NCI-H2081 (cell line): ENCODE results near the gene UTRN.

Source experiments
- DNase-seq, 2 experiments: peaks; one replicate each; lab custom pipeline; 2025; lab: John Stamatoyannopoulos, UW

The UTRN gene

GRCh38 chr6:144314003-144314485 is 28.9 kb downstream of the UTRN start:
- no peak for DNase-seq

- no peak for DNase-seq
These were observed 29.4 kb downstream of the UTRN start for GRCh38 chr6:144314562-144314961.

GRCh38 chr6:144315226-144315980 is 30.3 kb downstream of the UTRN start:
- DNase-seq: no peak

GRCh38 chr6:144315981-144316861 is 31.1 kb downstream of the UTRN start:
- no peak for DNase-seq

- no peak for DNase-seq
These were observed 31.7 kb downstream of the UTRN start for GRCh38 chr6:144316862-144317195.

GRCh38 chr6:144317736-144318135 is 32.6 kb downstream of the UTRN start:
- no peak for DNase-seq

GRCh38 chr6:144319211-144319610 is 34.1 kb downstream of the UTRN start:
- DNase-seq: no peak

GRCh38 chr6:144320741-144321140 is 35.6 kb downstream of the UTRN start:
- no peak for DNase-seq

- no peak for DNase-seq
These were observed 36.9 kb downstream of the UTRN start for GRCh38 chr6:144321839-144322591.

- DNase-seq: no peak
These were observed 40.1 kb downstream of the UTRN start for GRCh38 chr6:144325232-144325631.

- no peak for DNase-seq
These were observed 41.3 kb downstream of the UTRN start for GRCh38 chr6:144326393-144326792.

GRCh38 chr6:144327081-144327480 is 41.9 kb downstream of the UTRN start:
- no peak for DNase-seq

- no peak for DNase-seq
These were observed 45.2 kb downstream of the UTRN start for GRCh38 chr6:144330017-144330987.

- DNase-seq: peak in 1 of 2 experiments; percentile 55
These were observed 46.4 kb downstream of the UTRN start for GRCh38 chr6:144331491-144331969.

GRCh38 chr6:144332177-144332576 is 47.0 kb downstream of the UTRN start:
- no peak for DNase-seq

- DNase-seq: no peak
These were observed 49.1 kb downstream of the UTRN start for GRCh38 chr6:144334150-144334708.
